GM12891 (cell line): ENCODE data around the gene ATP6V0A1.

ENCODE experiments used
- PAX5 ChIP-seq: IDR thresholded peaks from 2 replicates; pipeline ENCODE4 v1.6.1; 2011; ENCODE audit warnings: low read length, moderate library complexity, mild to moderate bottlenecking; ENCODE audit not compliant: insufficient read depth, severe bottlenecking
- POLR2A ChIP-seq: IDR thresholded peaks from 2 replicates; pipeline ENCODE4 v1.6.1; 2011; ENCODE audit warnings: low read depth, low read length, control low read depth
- POLR2AphosphoS5 ChIP-seq: IDR thresholded peaks from 2 replicates; pipeline ENCODE4 v1.6.1; 2011; ENCODE audit warnings: low read depth, low read length, control low read depth

- TF ChIP-seq POLR2AphosphoS5 (no peak), PAX5 (no peak), POLR2A (no peak)
Observed at GRCh38 chr17:42413464-42414040, 45.1 kb upstream of the ATP6V0A1 start.
